ENCODE measurements around the gene RALGPS1. TPM values are rescaled to one million over a fixed set of nuclear protein-coding genes. Genes with fewer than 3 reads are reported as not detected.

The RALGPS1 gene
- total RNA-seq, 1 experiment from 2014 or later = 18.6 TPM

DNA sequence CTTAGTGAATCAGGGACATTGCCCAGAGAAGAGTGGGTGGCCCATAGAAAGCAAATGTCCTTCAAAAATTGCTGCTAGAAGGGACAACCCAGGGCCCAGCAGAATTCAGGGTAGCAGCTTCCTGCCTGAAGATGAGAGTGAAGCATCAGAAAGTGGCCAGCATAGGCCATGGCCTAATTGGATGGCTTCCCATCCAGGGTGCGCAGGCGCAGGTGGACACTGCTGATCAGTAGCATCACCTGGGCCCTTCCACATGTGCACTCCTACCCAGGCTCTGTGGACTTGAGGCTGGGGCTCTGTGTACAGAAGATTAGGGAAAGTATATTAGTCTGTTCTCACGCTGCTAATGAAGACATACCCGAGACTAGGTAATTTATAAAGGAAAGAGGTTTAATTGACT, 291.4 kb downstream of the RALGPS1 start:
- Histone ChIP-seq H3K4me2 (ENCODE audit: insufficient read depth, insufficient read length, low read length) (no peak overlapping the region), H4K20me1 (ENCODE audit: control insufficient read depth, insufficient read depth, insufficient read length) (no peaks in the 10 kb centered on the region), H3K79me1 (ENCODE audit: insufficient read depth, low read depth, low read length, poor library complexity, severe bottlenecking) (no peaks in the 10 kb centered on the region), H3K4ac (ENCODE audit: low read depth, low read length) (no peak overlapping the region), H2BK5ac (ENCODE audit: insufficient read length, low read length) (no peak overlapping the region), H3K23me2 (ENCODE audit: insufficient read length, low read depth, low read length, poor library complexity, severe bottlenecking) (no peaks in the 10 kb centered on the region), H4K91ac (ENCODE audit: insufficient read length, low read depth, low read length) (no peak overlapping the region), H2BK120ac (ENCODE audit: low read depth, low read length, poor library complexity, severe bottlenecking) (no peak overlapping the region), H3K14ac (ENCODE audit: insufficient read depth, low read length) (no peak overlapping the region), H4K5ac (ENCODE audit: insufficient read length, low read depth, low read length) (no peak overlapping the region), H3K79me2 (ENCODE audit: insufficient read depth, low read length) (no peaks in the 10 kb centered on the region), H3K4me1 (ENCODE audit: insufficient read depth, low read length) (peaks cover under 1% of the 10 kb centered on the region; the same call in 1 of the 2 replicates), H3K27ac (ENCODE audit: insufficient read length, low read depth, low read length) (no peak overlapping the region), H3K18ac (ENCODE audit: insufficient read length, low read depth, low read length) (no peak overlapping the region), H3K9ac (ENCODE audit: extremely low read depth, insufficient read length, low read length) (no peak overlapping the region), H2AK5ac (ENCODE audit: insufficient read length, low read length) (no peak overlapping the region), H2BK20ac (ENCODE audit: low read depth, low read length, poor library complexity, severe bottlenecking) (no peak overlapping the region), H4K8ac (replicated peaks; ENCODE audit: insufficient read length, low read depth, low read length) (no peak overlapping the region), H2AFZ (ENCODE audit: low read length) (no peak overlapping the region), H3K27me3 (ENCODE audit: insufficient read depth, low read length) (no peaks in the 10 kb centered on the region), H3K23ac (ENCODE audit: insufficient read length, low read depth, low read length) (no peak overlapping the region), H2BK15ac (ENCODE audit: low read depth, low read length) (no peak overlapping the region), H3T11ph (ENCODE audit: low read length) (no peak overlapping the region), H3K56ac (ENCODE audit: insufficient read length, low read depth, low read length) (no peak overlapping the region), H2BK12ac (ENCODE audit: insufficient read length, low read depth, low read length) (no peak overlapping the region), H3K9me3 (ENCODE audit: control insufficient read depth, low read depth, low read length) (no peaks in the 10 kb centered on the region)
- no peak overlapping the region for H3K27ac Mint-ChIP-seq
- H3K4me1 Mint-ChIP-seq = peaks cover 17 to 22% of the 10 kb centered on the region in 2 experiments
- TF ChIP-seq, protein P1, sequence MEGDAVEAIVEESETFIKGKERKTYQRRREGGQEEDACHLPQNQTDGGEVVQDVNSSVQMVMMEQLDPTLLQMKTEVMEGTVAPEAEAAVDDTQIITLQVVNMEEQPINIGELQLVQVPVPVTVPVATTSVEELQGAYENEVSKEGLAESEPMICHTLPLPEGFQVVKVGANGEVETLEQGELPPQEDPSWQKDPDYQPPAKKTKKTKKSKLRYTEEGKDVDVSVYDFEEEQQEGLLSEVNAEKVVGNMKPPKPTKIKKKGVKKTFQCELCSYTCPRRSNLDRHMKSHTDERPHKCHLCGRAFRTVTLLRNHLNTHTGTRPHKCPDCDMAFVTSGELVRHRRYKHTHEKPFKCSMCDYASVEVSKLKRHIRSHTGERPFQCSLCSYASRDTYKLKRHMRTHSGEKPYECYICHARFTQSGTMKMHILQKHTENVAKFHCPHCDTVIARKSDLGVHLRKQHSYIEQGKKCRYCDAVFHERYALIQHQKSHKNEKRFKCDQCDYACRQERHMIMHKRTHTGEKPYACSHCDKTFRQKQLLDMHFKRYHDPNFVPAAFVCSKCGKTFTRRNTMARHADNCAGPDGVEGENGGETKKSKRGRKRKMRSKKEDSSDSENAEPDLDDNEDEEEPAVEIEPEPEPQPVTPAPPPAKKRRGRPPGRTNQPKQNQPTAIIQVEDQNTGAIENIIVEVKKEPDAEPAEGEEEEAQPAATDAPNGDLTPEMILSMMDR (conservative IDR thresholded peaks at IDR 0.05) = no peak
- no peak for DNase-seq
- peaks cover 0 to 4% (median 0%) of the 10 kb centered on the region in 3 experiments; a peak in 1 of 7 replicates for H3K36me3 Mint-ChIP-seq (ENCODE audit: insufficient read depth in 1 of 3, low read depth in 3 of 3)
- H3K27me3 Mint-ChIP-seq (ENCODE audit: low read depth) = no peaks in the 10 kb centered on the region
- no CpG with 5 or more reads among the region's 4 CpGs for WGBS (ENCODE audit: extremely low coverage, insufficient read length, low lambda C conversion rate)
- H3K4me3 Mint-ChIP-seq = no peak overlapping the region
- no peaks in the 10 kb centered on the region for H3K9me3 Mint-ChIP-seq

All from H9 (cell line).